ENCODE results near the gene POLD2.

POLD2 gene

GRCh38 chr7:44150966-44151941 lies 27.9 kb upstream of the POLD2 start:
- DNase-seq (ENCODE audit: insufficient read length, low spot score) (no peak), FAIRE-seq (no peak)
- TF ChIP-seq, protein P1, sequence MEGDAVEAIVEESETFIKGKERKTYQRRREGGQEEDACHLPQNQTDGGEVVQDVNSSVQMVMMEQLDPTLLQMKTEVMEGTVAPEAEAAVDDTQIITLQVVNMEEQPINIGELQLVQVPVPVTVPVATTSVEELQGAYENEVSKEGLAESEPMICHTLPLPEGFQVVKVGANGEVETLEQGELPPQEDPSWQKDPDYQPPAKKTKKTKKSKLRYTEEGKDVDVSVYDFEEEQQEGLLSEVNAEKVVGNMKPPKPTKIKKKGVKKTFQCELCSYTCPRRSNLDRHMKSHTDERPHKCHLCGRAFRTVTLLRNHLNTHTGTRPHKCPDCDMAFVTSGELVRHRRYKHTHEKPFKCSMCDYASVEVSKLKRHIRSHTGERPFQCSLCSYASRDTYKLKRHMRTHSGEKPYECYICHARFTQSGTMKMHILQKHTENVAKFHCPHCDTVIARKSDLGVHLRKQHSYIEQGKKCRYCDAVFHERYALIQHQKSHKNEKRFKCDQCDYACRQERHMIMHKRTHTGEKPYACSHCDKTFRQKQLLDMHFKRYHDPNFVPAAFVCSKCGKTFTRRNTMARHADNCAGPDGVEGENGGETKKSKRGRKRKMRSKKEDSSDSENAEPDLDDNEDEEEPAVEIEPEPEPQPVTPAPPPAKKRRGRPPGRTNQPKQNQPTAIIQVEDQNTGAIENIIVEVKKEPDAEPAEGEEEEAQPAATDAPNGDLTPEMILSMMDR (IDR thresholded peaks at IDR 0.05; ENCODE audit: insufficient read depth, missing control alignments): no peak

GRCh38 chr7:44150466-44150832 lies 27.1 kb upstream of the POLD2 start:
- FAIRE-seq: no peak
- TF ChIP-seq, protein P1 (IDR thresholded peaks at IDR 0.05; ENCODE audit: insufficient read depth, missing control alignments): no peak
- DNase-seq (ENCODE audit: insufficient read length, low spot score): no peak

GRCh38 chr7:44149571-44150465 lies 26.5 kb upstream of the POLD2 start:
- DNase-seq (ENCODE audit: insufficient read length, low spot score) (no peak), FAIRE-seq (no peak)
- TF ChIP-seq, protein P1 (IDR thresholded peaks at IDR 0.05; ENCODE audit: insufficient read depth, missing control alignments): no peak

DNA sequence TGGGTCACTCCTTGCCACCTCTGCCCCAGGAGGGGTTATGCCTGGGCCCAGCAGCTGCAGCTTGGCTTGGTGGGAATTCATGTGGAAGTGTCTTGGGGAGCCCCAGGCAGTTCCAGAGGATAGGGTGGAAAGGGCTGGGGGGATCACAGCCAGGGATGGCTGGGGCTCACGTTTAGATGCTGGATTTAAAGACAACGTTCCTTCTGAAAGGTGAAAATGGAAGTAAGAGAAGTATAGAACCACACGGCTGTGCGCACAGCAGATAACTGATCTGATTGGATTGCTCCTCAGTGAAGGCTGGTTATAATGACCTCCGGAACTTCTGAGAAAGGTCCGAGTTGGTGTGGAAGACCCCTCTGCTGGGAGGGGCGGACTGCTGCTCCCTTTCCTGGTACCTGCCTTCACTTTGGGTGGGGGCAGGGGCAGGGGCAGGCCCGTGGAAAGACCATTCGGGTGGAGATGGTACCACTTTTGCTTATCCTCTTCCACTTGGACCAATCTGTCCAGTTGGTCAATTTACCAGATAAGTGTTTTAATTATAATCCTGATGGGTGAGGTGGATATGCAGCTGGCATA lies 25.7 kb upstream of the POLD2 start:
- TF ChIP-seq, protein P1 (IDR thresholded peaks at IDR 0.05; ENCODE audit: insufficient read depth, missing control alignments): no peak
- DNase-seq (ENCODE audit: insufficient read length, low spot score) (no peak), FAIRE-seq (no peak)

DNA sequence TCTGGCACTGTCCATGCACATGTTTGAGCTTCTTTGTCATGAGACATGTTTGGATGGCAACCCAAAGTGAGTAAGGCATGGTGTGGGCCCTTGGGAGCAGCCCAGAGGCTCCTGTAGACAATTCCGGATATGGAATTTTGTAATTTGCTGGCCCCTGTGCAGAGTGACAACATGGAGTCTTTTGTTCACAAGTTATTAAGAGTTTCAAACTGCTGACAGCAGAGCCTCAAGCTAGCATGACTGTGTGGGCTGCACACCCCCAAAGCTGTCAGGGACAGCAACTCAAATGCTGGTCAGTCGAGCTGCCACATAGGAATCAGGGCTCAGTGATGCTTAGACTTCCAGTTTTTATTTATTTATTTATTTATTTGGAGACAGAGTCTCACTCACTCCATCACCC lies 24.8 kb upstream of the POLD2 start:
- TF ChIP-seq, protein P1 (IDR thresholded peaks at IDR 0.05; ENCODE audit: insufficient read depth, missing control alignments): no peak
- DNase-seq (ENCODE audit: insufficient read length, low spot score) (no peak), FAIRE-seq (no peak)

DNA sequence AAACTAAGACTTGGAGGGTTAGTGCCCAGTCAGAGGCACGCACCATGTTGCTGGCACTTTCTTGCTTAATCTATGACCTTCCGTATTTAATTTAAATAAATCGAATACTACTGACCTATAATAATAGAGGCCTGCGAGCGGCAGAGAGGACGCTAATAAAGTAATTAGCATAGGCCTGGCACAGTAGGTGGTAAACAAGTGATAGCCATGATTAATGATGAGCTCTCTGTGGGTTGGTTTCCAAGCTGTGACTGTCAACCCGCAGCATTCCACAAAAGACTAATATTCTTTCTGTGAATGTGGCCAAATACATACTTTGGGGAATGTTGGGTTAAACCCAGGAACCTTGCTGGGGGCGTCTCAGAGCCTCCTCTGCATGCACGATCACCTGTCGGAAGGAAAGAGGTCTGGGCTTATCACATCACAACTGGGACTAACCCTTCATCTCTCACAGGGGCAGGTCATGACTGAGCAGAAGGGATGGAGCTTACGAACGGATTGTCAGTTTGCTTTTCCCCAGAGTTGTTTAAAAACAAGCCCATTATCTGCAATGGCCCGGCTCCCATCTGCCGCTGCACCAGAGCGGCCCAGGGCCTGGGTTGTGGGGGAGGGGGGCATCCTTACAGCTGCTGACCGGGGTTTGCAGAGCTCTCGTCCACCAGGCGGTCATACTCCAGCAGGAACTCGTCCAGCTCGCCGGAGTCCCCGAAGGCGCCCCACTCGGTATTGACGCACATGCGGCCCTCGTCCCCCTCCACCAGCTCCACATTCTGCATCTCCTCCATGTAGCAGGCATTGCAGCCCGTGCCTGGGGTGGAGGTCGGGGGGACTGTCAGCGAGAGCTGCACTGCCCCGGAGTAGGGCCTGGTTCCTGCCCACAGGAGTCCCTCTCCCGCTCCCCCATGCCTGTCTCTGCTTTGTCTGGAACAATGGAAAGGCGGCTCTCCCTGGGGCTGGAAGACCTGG lies 24.0 kb upstream of the POLD2 start:
- TF ChIP-seq, protein P1 (IDR thresholded peaks at IDR 0.05; ENCODE audit: insufficient read depth, missing control alignments): no peak
- DNase-seq (ENCODE audit: insufficient read length, low spot score) (no peak), FAIRE-seq (no peak)

Data from D721Med (cell line).